ENCODE data around the gene NAA80. TPM values are rescaled to one million over a fixed set of nuclear protein-coding genes. Genes with fewer than 3 reads are reported as not detected.
"Not testable (repeated sequence)": the region's sequence is repeated elsewhere in the genome, so short reads cannot be mapped to it uniquely, and the experiment has no call there.

NAA80 gene
- total RNA-seq, 2 donors from 2014 or later: 6.7 to 10.0 TPM

DNA sequence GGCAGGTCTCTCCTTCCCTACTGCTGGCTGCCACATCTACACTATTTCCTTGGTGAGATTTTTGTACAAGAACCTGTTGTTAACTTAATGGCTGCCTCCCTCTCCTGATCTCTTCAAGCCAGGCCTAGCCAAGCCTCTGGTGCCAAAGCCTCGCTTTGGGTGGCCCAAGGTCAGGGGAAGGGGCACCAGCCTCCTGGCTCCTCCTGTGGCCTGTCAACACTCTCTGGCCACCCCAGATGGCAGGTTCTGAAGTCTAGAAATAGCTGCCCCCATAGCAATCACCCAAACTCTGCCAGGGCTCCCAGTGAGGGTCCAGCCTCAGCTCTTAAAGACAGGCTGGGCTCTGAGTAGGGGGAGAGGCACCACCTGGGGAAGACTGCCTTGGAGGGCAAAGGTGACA lies 11.9 kb downstream of the NAA80 start:
- Histone ChIP-seq H3K27me3 (no peaks in the 10 kb centered on the region), H3K4me1 (peaks cover 8% of the 10 kb centered on the region), H3K36me3 (no peaks in the 10 kb centered on the region), H3K9ac (ENCODE audit: low read depth in 2 of 2, low read length in 2 of 2) (no peak overlapping the region), H3K27ac (no peak overlapping the region), H3K4me3 (no peak overlapping the region), H3K9me3 (no peaks in the 10 kb centered on the region)
- TF ChIP-seq, protein P1, sequence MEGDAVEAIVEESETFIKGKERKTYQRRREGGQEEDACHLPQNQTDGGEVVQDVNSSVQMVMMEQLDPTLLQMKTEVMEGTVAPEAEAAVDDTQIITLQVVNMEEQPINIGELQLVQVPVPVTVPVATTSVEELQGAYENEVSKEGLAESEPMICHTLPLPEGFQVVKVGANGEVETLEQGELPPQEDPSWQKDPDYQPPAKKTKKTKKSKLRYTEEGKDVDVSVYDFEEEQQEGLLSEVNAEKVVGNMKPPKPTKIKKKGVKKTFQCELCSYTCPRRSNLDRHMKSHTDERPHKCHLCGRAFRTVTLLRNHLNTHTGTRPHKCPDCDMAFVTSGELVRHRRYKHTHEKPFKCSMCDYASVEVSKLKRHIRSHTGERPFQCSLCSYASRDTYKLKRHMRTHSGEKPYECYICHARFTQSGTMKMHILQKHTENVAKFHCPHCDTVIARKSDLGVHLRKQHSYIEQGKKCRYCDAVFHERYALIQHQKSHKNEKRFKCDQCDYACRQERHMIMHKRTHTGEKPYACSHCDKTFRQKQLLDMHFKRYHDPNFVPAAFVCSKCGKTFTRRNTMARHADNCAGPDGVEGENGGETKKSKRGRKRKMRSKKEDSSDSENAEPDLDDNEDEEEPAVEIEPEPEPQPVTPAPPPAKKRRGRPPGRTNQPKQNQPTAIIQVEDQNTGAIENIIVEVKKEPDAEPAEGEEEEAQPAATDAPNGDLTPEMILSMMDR (IDR thresholded peaks at IDR 0.05): no peak
- intact Hi-C loops (cut with DNase I): no loop called here
- DNase-seq: no peak

DNA sequence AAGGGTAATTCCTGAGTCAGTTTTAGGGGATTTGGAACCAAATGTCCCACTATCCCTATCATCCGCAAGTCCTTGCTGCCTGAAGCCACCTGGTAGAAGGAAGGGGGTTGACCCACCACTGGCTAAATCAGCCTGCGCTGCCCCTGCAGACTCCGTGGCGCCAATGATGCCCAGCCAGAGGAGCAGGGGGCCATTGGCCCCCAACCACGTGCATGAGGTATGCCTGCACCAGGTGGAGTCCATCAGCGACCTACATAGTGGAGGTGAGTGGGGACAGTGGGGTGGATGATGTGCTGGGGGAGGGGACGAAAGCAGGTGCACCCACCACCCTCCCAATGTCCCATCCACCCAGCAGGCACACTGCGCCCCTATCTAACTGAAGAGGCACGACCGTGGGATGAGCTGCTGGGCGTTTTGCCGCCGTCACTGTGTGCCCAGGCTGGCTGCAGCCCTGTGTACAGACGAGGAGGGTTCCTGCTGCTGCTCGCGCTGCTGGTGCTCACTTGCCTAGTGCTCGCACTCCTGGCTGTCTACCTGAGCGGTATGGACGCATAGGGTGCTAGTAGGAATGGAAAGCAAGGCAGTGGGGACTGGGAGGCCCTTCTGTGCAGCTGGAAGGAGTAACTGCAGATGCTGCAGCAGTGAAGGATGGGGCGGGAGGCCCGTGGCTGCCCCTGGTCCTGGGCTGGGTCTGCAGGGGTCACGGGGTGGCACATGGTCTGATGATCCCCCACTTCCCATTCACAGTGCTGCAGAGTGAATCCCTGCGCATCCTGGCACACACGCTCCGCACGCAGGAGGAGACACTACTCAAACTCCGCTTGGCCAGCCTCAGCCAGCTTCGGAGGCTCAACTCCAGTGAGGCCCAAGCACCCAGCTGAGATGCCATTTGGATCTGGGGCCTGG lies 12.6 kb downstream of the NAA80 start:
- no peaks in the 10 kb centered on the region for H3K36me3 ChIP-seq
- H3K9me3 ChIP-seq: no peaks in the 10 kb centered on the region
- no peak for DNase-seq
- H3K27ac ChIP-seq: no peak overlapping the region
- H3K27me3 ChIP-seq: no peaks in the 10 kb centered on the region
- no peak overlapping the region for H3K9ac ChIP-seq (ENCODE audit: low read depth in 2 of 2, low read length in 2 of 2)
- TF ChIP-seq, protein P1 (IDR thresholded peaks at IDR 0.05): no peak
- H3K4me3 ChIP-seq: no peak overlapping the region
- H3K4me1 ChIP-seq: peaks cover 8% of the 10 kb centered on the region
- intact Hi-C loops (cut with DNase I): no loop called here

DNA sequence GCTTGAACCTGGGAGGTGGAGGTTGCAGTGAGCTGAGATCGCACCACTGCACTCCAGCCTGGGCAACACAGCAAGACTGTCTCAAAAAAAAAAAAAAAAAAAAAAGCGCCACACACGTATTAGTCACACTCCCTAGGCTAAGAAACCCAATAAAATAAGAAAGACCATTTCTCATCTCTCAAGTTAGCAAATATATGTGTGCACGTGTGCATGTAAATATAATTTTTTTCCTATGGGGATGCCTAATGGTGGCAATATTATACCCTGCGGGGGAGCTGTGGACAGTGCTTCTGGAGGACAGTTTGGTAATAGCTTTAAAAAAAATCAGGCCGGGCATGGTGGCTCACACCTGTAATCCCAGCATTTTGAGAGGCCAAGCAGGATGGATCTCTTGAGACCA lies 15.1 kb downstream of the NAA80 start:
- H3K27me3 ChIP-seq; DNase-seq; intact Hi-C loops (cut with DNase I); H3K27ac ChIP-seq; H3K9me3 ChIP-seq; H3K4me3 ChIP-seq; H3K9ac ChIP-seq (ENCODE audit: low read depth in 2 of 2, low read length in 2 of 2); H3K36me3 ChIP-seq; H3K4me1 ChIP-seq: not testable (repeated sequence)

DNA sequence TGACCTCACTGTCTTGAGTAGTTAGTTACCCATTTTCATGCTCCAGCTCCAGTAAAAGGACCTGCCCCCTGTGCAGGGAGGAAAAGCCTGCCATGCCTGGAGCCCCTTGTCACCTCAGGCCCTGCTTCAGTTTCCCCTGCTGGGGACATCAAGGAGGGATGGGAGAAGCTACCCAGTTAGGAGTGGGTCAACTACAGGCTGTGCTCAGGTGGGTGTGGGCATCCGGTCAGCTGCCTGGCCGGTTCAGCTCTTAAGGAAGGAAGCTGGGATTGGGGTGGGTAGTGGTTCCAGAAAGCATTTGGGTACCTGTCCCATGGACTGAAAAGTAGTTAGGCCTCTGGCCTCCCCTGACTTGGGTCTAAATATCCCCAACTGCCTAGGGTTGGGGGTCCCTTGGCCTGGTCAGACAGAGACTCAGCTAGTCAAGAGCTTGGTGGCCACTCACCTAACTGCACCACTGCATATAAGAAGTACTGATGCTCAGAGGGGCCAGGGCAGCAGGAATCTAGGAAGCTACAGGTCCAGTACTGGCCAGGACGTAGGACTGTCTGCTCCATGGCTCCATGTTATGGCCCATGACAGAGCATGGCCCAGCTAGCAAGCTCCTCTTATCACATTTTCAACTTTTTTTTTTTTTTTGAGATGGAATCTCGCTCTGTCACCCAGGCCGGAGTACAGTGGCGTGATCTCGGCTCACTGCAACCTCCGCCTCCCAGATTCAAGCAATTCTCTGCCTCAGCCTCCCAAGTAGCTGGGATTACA lies 19.8 kb downstream of the NAA80 start:
- Histone ChIP-seq H3K36me3 (no peaks in the 10 kb centered on the region), H3K27me3 (peaks cover 3% of the 10 kb centered on the region), H3K27ac (no peak overlapping the region), H3K9ac (ENCODE audit: low read depth in 2 of 2, low read length in 2 of 2) (no peak overlapping the region), H3K9me3 (no peaks in the 10 kb centered on the region), H3K4me1 (no peaks in the 10 kb centered on the region), H3K4me3 (no peak overlapping the region)
- TF ChIP-seq, protein P1 (IDR thresholded peaks at IDR 0.05): no peak
- intact Hi-C loops (cut with DNase I): loop anchor here (10.0 kb wide), 1 partner anchor 45 kb away; the partner anchor contains the start of genes HYAL2 and TUSC2
- no peak for DNase-seq

DNA sequence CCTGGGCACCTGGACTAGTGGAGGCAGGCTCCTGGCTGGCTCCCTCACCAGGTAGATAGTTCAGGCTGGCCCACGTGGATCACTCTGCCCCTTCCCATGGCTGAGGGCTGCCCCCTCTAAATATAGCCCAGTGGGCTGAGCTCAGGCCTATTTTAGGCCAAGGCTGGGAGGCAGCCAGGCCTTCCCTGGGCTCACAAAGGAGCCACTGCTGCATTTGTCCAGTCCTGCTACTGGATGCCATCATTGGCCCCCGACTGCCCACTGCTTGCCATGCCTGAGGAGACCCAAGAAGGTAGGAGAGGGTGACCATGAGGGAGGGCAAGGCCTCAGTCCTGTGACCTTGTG lies 20.4 kb downstream of the NAA80 start, which contains the start of gene LSMEM2:
Gene LSMEM2, plus strand, starts transcription at position 208 of the 345 bp plus-strand sequence. Its CDS starts 27 bp downstream, at position 235.
- intact Hi-C loops (cut with DNase I): loop anchor here (10.0 kb wide), 1 partner anchor 46 kb away; the partner anchor contains the start of genes HYAL2 and TUSC2
- no peak within 1 kb of the TSS for H3K27ac ChIP-seq
- H3K9ac ChIP-seq (ENCODE audit: low read depth in 2 of 2, low read length in 2 of 2): no peak within 1 kb of the TSS
- H3K4me3 ChIP-seq: no peak within 1 kb of the TSS
- H3K4me1 ChIP-seq: peaks cover 3% of the 10 kb centered on the region
- peaks cover 5% of the 10 kb centered on the region for H3K27me3 ChIP-seq
- no peak for DNase-seq
- TF ChIP-seq, protein P1 (IDR thresholded peaks at IDR 0.05): no peak
- H3K9me3 ChIP-seq: no peaks in the 10 kb centered on the region
- H3K36me3 ChIP-seq: no peaks in the 10 kb centered on the region
